Heart left ventricle (tissue), 16 donors: ENCODE results near the gene PADI4. TPM values are rescaled to one million over a fixed set of nuclear protein-coding genes. Genes with fewer than 3 reads are reported as not detected.

Experiments
- ATAC-seq, 4 donors: fragments of 200-7000 bp; cut with Tn5 transposase; one replicate each; pipeline ENCODE4 v1.9.1; 2020 to 2022; ENCODE audit warnings: moderate library complexity in 4 of 4, mild to moderate bottlenecking in 3 of 4, moderate number of reproducible peaks in 1 of 4
- DNase-seq, 5 donors: peaks; one replicate each; pipeline ENCODE4 v3.0.0-alpha.2; 2020
- H3K27ac ChIP-seq, 12 donors: fragments of 200-600 bp; sonication (generic) in 4 of 12; one replicate each; pipeline versions ENCODE4 v1.5.0 to v1.8.0; 2016 to 2022; ENCODE audit warnings: mild to moderate bottlenecking in 2 of 12
- H3K27me3 ChIP-seq, 9 donors: fragments of 200-600 bp; sonication (generic) in 2 of 9; one replicate each; pipeline versions ENCODE4 v1.5.1 to v1.8.0; 2016 to 2022; ENCODE audit warnings: mild to moderate bottlenecking in 3 of 9
- H3K36me3 ChIP-seq, 9 donors: fragments of 200-600 bp; sonication (generic) in 2 of 9; one replicate each; pipeline versions ENCODE4 v1.5.0 to v1.8.0; 2018 to 2022; ENCODE audit warnings: mild to moderate bottlenecking in 2 of 9
- H3K4me1 ChIP-seq, 12 donors: fragments of 200-600 bp; sonication (generic) in 4 of 12; one replicate each; pipeline versions ENCODE4 v1.5.0 to v1.8.0; 2016 to 2022; ENCODE audit warnings: mild to moderate bottlenecking in 3 of 12
- H3K4me3 ChIP-seq, 12 donors: fragments of 200-600 bp; sonication (generic) in 4 of 12; one replicate each; pipeline versions ENCODE4 v1.5.0 to v1.8.0; 2017 to 2022; ENCODE audit warnings: mild to moderate bottlenecking in 9 of 12, moderate library complexity in 4 of 12
- H3K9me3 ChIP-seq, 12 donors: fragments of 200-600 bp; sonication (generic) in 4 of 12; one replicate each; pipeline versions ENCODE4 v1.5.0 to v1.8.0; 2016 to 2022; ENCODE audit warnings: mild to moderate bottlenecking in 1 of 12
- POLR2A ChIP-seq, 2 donors: fragments of 450-650 bp; IDR thresholded peaks; one replicate each; pipeline ENCODE4 v1.6.1; 2017; ENCODE audit warnings: antibody characterized with exemption in 2 of 2, mild to moderate bottlenecking in 2 of 2, moderate library complexity in 2 of 2
- WGBS, 4 donors: extraction: QIAGEN DNeasy Blood & Tissue Kit in 2 of 4; methylation state at CpG; one replicate each; pipeline versions ENCODE4 v1.1.5 to v1.1.7; 2013 to 2018; 5-methylcytosine and 5-hydroxymethylcytosine counted together
- intact Hi-C, 10 donors: fragments of 100-400 bp; cut with DNase I; formaldehyde crosslinking; loops; one replicate each; pipeline versions ENCODE4 v1.11.1 to v1.14.2; 2022
- polyA plus RNA-seq, 2 donors: library from polyadenylated mRNA; stranded (reverse); fragments of 200-250 nt; gene quantifications; one replicate each; pipeline ENCODE4 v1.2.3, GENCODE V29; 2013
- total RNA-seq, 9 donors: library from RNA; depleted of rRNA in 2 of 9; stranded (reverse); fragments of >200 nt in 2 of 9; fragmentation: NEBNext Ultra II Directional in 3 of 9; extraction: Animal tissue kit (Norgen Biotek cat#: 25700) in 3 of 9; gene quantifications; one replicate each; pipeline versions ENCODE4 v1.1.0 to v1.2.4, GENCODE V29; 2016 to 2023
- TF ChIP-seq, protein P1 (sequence below), 12 donors: fragments of 200-600 bp; sonication (generic) in 4 of 12; IDR thresholded peaks; one replicate each; pipeline versions ENCODE4 v1.5.0 to v1.8.0; 2018 to 2022; ENCODE audit warnings: antibody characterized with exemption in 12 of 12, mild to moderate bottlenecking in 5 of 12
- donor health status: ischemic (EF 13 %, LVEDD 7.1; RV severe dilation, severe dysfunction).
- donor health status: healthy with polysubstance abuse.
- donor health status: DM: no; HTN: yes; CAD: no.
- donor health status: DM: no; HTN: no; CAD: no.
- donor health status: ischemic (EF 25% LVEDD 6.9; RV normal size, moderate dysfunction).
- donor health status: ischemic (EF 25% LVEDD 5.7; RV mildly dilated, moderate dysfunction).
- donor health status: healthy.
- donor health status: DM: yes; HTN: yes; CAD: no.
- donor health status: ischemic (EF 35%, LVEDD 5.7; RV mildly dilated, moderate dysfunction).
- donor health status: nonischemic (EF 11% LVEDD 7.7; RV severe dilation, severe dysfunction).
- donor health status: DM: yes; HTN: yes; CAD: no.
- donor health status: PGD.
- donor health status: ischemic (EF 29% LVEDD 5.4; RV normal size, mild dysfunction).
- donor health status: nonischemic (EF 23%, LVEDD 6.1; RV moderate dilation, normal function).

PADI4 gene
- total and polyA plus RNA-seq, 11 donors, result 0.08 to 2.3 (median 0.35) TPM; not detected in 2

DNA sequence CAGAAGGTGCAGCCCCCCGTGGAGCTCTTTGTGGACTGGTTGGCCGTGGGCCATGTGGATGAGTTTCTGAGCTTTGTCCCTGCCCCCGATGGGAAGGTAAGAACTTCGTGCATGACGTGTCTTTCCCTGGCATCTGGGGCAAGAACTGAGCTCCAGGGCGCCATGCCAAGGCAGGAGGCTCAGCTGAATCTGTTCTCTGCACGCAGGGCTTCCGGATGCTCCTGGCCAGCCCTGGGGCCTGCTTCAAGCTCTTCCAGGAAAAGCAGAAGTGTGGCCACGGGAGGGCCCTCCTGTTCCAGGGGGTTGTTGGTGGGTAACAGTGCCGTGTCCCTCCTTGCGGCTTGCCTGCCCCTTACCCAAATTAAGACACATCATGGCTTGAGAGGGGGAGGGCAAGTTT is 31.4 kb upstream of the PADI4 start:
- Histone ChIP-seq H3K27ac (no peak overlapping the region), H3K4me1 (peaks cover 0 to 4% (median 0%) of the 10 kb centered on the region in 12 donors), H3K4me3 (no peak overlapping the region), H3K36me3 (no peaks in the 10 kb centered on the region), H3K27me3 (peaks cover 0 to 48% (median 8%) of the 10 kb centered on the region in 9 donors), H3K9me3 (no peaks in the 10 kb centered on the region)
- ATAC-seq, result no peak
- DNase-seq, result no peak
- TF ChIP-seq, protein P1, sequence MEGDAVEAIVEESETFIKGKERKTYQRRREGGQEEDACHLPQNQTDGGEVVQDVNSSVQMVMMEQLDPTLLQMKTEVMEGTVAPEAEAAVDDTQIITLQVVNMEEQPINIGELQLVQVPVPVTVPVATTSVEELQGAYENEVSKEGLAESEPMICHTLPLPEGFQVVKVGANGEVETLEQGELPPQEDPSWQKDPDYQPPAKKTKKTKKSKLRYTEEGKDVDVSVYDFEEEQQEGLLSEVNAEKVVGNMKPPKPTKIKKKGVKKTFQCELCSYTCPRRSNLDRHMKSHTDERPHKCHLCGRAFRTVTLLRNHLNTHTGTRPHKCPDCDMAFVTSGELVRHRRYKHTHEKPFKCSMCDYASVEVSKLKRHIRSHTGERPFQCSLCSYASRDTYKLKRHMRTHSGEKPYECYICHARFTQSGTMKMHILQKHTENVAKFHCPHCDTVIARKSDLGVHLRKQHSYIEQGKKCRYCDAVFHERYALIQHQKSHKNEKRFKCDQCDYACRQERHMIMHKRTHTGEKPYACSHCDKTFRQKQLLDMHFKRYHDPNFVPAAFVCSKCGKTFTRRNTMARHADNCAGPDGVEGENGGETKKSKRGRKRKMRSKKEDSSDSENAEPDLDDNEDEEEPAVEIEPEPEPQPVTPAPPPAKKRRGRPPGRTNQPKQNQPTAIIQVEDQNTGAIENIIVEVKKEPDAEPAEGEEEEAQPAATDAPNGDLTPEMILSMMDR (IDR thresholded peaks at IDR 0.05), result no peak
- no peak for TF ChIP-seq POLR2A (IDR thresholded peaks at IDR 0.05)
- WGBS, 4 donors, result 54 to 70% (median 60%) methylated on average over 10 to 11 of the region's 11 CpGs
- intact Hi-C loops, result no loop called here

DNA sequence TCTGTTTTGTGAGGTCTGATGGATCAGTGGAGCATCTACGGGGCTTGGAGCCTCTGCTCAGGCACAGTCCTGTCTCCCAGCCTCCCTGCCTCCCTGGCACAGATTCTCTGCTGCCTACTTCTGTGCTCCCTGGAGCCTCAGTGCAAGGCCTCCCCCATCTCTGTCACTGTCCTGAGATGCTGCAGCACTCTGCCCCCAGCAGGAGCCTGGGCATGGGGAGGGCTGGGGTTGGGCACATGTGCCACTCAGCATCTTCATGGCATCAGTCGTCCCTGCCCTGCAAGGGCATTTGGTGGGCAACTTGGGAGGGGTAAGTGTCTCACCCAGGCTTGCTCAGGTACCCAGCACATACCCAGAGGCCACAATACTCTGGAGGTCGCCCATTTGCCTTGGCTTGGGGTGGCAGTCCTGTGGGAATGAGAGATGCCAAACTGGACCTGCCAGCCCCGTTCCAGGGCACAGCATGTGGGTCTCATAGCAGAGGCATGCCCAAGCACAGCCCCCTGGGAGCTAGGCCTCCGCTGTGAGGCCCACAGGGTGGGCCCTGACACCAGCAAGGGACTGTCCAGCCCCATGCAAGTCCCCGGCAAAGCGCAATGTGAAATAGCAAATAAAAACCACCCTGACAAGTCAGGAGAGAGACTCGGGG is 30.4 kb upstream of the PADI4 start:
- no peak for TF ChIP-seq POLR2A (IDR thresholded peaks at IDR 0.05)
- TF ChIP-seq, protein P1 (IDR thresholded peaks at IDR 0.05), result no peak

DNA sequence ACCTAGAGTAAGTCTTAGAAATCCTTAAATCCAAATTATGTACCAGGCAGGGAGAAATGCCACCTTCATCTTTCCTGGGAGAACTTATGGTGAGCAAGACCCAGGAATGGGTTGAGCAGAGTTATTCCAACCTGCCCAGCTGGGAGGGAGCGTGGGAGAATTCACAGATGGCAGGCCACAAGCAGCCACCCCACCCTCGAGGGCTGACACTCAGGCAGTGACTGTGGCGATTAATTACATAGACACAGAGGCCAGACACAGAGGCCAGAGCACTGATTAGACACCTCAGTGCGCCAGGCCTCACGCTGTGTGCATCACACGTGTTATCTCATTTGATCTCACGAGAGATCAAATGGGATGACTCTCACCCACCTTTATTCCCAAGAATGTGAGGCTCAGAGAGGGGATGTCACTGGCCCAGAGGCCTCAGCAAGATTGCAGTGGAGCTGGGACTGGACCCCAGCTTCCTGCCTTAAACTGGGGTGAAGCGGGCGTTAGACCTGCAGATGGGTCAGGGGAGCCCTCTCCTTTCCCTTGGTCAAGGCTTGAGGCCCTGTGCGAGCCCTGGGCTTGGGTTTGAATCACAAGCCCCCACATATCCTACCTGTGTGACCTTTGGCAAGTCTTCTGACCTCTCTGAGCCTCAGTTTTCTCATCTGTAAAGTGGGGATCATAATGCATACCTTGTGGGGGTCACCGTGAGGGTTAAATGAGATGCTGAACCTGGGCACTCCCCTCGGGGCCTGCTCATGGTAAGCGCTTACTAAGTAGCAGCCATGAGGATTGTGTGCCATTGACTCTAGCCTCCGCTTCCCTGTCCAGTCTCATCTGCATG is 28.8 kb upstream of the PADI4 start:
- DNase-seq (no peak), ATAC-seq (no peak)
- H3K4me3 ChIP-seq, result no peak overlapping the region
- H3K27me3 ChIP-seq, result peaks cover 0 to 57% (median 7%) of the 10 kb centered on the region in 9 donors
- no peaks in the 10 kb centered on the region for H3K9me3 ChIP-seq
- TF ChIP-seq, protein P1 (IDR thresholded peaks at IDR 0.05), result no peak
- no peak for TF ChIP-seq POLR2A (IDR thresholded peaks at IDR 0.05)
- intact Hi-C loops, result no loop called here
- 75 to 82% (median 80%) methylated on average over 11 to 14 of the region's 14 CpGs for WGBS, 4 donors
- H3K27ac ChIP-seq, result no peak overlapping the region
- H3K36me3 ChIP-seq, result no peaks in the 10 kb centered on the region
- peaks cover 0 to 18% (median 0%) of the 10 kb centered on the region in 12 donors for H3K4me1 ChIP-seq

More for the DNA sequence above, 30.4 kb upstream of the PADI4 start:
- no peak overlapping the region for H3K4me3 ChIP-seq
- DNase-seq (no peak), ATAC-seq (no peak)
- H3K9me3 ChIP-seq, result no peaks in the 10 kb centered on the region
- 66 to 84% (median 75%) methylated on average over 7 to 8 of the region's 8 CpGs for WGBS, 4 donors
- intact Hi-C loops, result no loop called here
- H3K4me1 ChIP-seq, result peaks cover 0 to 15% (median 0%) of the 10 kb centered on the region in 12 donors
- peaks cover 0 to 51% (median 8%) of the 10 kb centered on the region in 9 donors for H3K27me3 ChIP-seq
- no peaks in the 10 kb centered on the region for H3K36me3 ChIP-seq
- no peak overlapping the region for H3K27ac ChIP-seq

DNA sequence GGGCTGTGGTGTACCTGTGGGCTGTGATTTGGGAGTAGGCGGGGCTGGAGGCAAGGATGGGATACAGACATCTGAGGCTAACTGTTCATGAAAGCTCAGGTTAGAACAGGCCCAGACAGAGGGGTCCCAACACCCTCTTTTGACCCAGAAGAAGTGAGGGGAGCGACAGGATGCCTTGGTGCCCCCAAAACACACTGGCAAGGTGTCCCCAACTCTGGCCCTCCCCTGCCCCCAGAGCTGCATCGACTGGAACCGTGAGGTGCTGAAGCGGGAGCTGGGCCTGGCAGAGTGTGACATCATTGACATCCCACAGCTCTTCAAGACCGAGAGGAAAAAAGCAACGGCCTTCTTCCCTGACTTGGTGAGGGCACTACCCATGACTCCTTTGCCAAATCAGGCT is 27.6 kb upstream of the PADI4 start:
- H3K4me1 ChIP-seq, result peaks cover 0 to 18% (median 0%) of the 10 kb centered on the region in 12 donors
- H3K27ac ChIP-seq, result no peak overlapping the region
- intact Hi-C loops, result no loop called here
- no peak overlapping the region for H3K4me3 ChIP-seq
- ATAC-seq, result no peak
- no peaks in the 10 kb centered on the region for H3K9me3 ChIP-seq
- H3K27me3 ChIP-seq, result peaks cover 0 to 50% (median 0%) of the 10 kb centered on the region in 9 donors
- no peak for DNase-seq
- TF ChIP-seq POLR2A (IDR thresholded peaks at IDR 0.05), result no peak
- TF ChIP-seq, protein P1 (IDR thresholded peaks at IDR 0.05), result no peak
- no peaks in the 10 kb centered on the region for H3K36me3 ChIP-seq
- 69 to 76% (median 72%) methylated on average over 7 of the region's 7 CpGs for WGBS, 4 donors
